AG04449 (cell line): ENCODE measurements around the gene MIGA2.

Experiments used
- CTCF ChIA-PET: fragments of 350-600 bp; formaldehyde crosslinking; extraction: SDS; loops from one replicate; lab custom pipeline; 2021; ENCODE audit warnings: antibody characterized with exemption; lab: Yijun Ruan, JAX
- POLR2A ChIA-PET: fragments of 400-600, 350-600 bp; formaldehyde crosslinking; extraction: SDS; loops from one replicate; lab custom pipeline; 2020; ENCODE audit warnings: antibody characterized with exemption, inconsistent platforms; lab: Yijun Ruan, JAX
- DNase-seq: peaks from one replicate; pipeline ENCODE4 v3.0.0-alpha.2; 2010; ENCODE audit warnings: low read depth, low spot score
- H3K4me3 ChIP-seq: 2 replicates; pipeline ENCODE4 v1.5.1; 2011; ENCODE audit warnings: low read depth, mild to moderate bottlenecking, control low read depth, low read length
- TF ChIP-seq, protein P1 (sequence below): IDR thresholded peaks from one replicate; pipeline ENCODE4 v1.5.1; 2011; ENCODE audit warnings: mild to moderate bottlenecking, moderate library complexity, low read length, control low read depth, inconsistent platforms; ENCODE audit not compliant: insufficient read depth; ENCODE audit errors: missing control alignments

Gene MIGA2

GRCh38 chr9:129014124-129014523, 22.3 kb upstream of the MIGA2 start:
- no peak overlapping the region for H3K4me3 ChIP-seq
- no peak for DNase-seq
- TF ChIP-seq, protein P1, sequence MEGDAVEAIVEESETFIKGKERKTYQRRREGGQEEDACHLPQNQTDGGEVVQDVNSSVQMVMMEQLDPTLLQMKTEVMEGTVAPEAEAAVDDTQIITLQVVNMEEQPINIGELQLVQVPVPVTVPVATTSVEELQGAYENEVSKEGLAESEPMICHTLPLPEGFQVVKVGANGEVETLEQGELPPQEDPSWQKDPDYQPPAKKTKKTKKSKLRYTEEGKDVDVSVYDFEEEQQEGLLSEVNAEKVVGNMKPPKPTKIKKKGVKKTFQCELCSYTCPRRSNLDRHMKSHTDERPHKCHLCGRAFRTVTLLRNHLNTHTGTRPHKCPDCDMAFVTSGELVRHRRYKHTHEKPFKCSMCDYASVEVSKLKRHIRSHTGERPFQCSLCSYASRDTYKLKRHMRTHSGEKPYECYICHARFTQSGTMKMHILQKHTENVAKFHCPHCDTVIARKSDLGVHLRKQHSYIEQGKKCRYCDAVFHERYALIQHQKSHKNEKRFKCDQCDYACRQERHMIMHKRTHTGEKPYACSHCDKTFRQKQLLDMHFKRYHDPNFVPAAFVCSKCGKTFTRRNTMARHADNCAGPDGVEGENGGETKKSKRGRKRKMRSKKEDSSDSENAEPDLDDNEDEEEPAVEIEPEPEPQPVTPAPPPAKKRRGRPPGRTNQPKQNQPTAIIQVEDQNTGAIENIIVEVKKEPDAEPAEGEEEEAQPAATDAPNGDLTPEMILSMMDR, result no peak
- POLR2A ChIA-PET, result no interaction called here
- CTCF ChIA-PET, result interaction anchor here (2.8 to 3.0 kb wide), 2 partner anchors 8 to 9 kb away, joined by 9 to 31 read pairs; no protein-coding TSS in a partner anchor

GRCh38 chr9:129014608-129015007, 21.8 kb upstream of the MIGA2 start:
- ChIA-PET CTCF (interaction anchor here (1.8 to 3.0 kb wide), 3 partner anchors 8 to 14 kb away, joined by 8 to 31 read pairs (median 9); partner anchors contain the start of gene SH3GLB2), POLR2A (no interaction called here)
- TF ChIP-seq, protein P1, result no peak
- DNase-seq, result no peak
- H3K4me3 ChIP-seq, result no peak overlapping the region

- DNase-seq, result no peak
- ChIA-PET POLR2A (interaction anchor here (0.7 kb wide), 1 partner anchor 24 kb away, joined by 4 read pairs; no protein-coding TSS in a partner anchor), CTCF (interaction anchor here (1.0 to 7.6 kb wide), 2 partner anchors 15 to 33 kb away, joined by 3 to 98 read pairs; no protein-coding TSS in a partner anchor)
- TF ChIP-seq, protein P1, result no peak
- no peak overlapping the region for H3K4me3 ChIP-seq
These were observed 15.3 kb upstream of the MIGA2 start for GRCh38 chr9:129021091-129021490.

GRCh38 chr9:129022037-129022436, 14.4 kb upstream of the MIGA2 start:
- no peak overlapping the region for H3K4me3 ChIP-seq
- ChIA-PET CTCF (interaction anchor here (1.2 to 7.6 kb wide), 4 partner anchors 8 to 204 kb away, joined by 3 to 98 read pairs (median 6); partner anchors contain the start of gene ENDOG), POLR2A (no interaction called here)
- DNase-seq, result no peak
- TF ChIP-seq, protein P1, result no peak

DNA sequence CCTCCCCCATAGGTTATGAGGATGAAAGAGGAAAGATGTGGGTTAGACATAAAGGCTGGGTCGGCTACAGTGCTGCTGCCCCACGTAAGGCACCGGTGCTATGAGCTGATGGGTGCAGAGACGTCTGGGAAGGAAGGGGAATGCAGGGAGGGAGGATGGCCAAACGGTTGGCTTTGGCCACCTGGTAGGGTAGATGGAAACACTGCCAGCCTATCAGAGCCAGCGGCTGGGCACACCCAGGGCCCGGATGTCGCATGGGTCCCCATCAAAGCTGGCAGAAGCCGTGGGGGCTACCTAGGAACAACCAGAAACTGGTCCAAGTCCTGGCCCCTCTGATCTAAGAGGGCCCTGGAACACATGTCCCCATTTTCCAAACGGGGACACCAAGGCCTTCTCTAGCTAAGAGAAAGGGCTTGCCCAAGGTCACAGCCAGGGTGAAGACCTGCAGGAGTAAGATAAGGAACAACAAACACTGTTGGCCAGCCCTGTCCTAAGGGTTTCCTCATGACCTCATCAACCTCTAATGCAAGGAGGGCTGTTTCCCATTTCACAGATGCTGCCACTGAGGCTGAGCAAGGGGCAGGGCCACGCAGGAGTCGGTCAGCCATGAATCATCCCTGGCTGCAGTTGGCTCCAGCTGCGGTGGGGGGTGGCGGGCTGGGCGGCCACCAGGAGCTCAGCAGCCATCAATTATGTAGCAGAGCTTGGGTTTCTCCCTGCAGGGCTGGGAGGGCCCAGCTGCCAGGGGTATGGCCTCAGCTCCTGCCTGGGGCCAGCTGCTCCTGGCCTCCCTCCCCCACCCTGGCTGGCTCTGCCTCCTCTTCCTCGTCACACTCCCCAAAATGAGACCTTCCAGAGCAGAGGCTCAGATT, 13.2 kb upstream of the MIGA2 start:
- POLR2A ChIA-PET, result interaction anchor here (0.5 kb wide), 1 partner anchor 72 kb away, joined by 3 read pairs; no protein-coding TSS in a partner anchor
- TF ChIP-seq, protein P1, result no peak
- DNase-seq, result no peak
- no peak overlapping the region for H3K4me3 ChIP-seq
- CTCF ChIA-PET, result interaction anchor here (0.7 to 7.6 kb wide), 7 partner anchors 10 to 398 kb away, joined by 3 to 98 read pairs (median 4); partner anchors contain the start of gene ENDOG

DNA sequence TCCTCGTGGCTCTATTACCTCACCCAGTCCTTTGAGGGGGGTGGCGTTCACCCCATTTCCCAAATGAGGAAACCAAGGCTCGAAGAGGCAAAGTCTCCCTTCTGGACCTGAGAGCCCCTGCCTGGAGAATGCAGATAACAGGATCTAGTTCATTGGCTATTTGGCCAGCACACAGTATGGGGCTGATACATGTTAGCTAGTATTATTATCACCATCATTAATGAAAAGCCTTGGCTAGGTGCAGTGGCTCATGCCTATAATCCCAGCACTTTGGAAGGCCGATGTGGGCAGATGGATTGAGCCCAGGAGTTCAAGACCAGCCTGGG, 12.6 kb upstream of the MIGA2 start:
- POLR2A ChIA-PET, result interaction anchor here (0.6 kb wide), 1 partner anchor 35 kb away, joined by 3 read pairs; no protein-coding TSS in a partner anchor
- H3K4me3 ChIP-seq, result no peak overlapping the region
- CTCF ChIA-PET, result interaction anchor here (1.3 to 7.6 kb wide), 5 partner anchors 9 to 30 kb away, joined by 4 to 98 read pairs (median 6); no protein-coding TSS in a partner anchor
- TF ChIP-seq, protein P1, result no peak
- DNase-seq, result no peak
